GM12892 (cell line): ENCODE results near the gene TANGO2.

Source experiments
- POLR2A ChIP-seq: IDR thresholded peaks from 2 replicates; pipeline ENCODE4 v1.6.1; 2011; ENCODE audit warnings: low read depth, low read length, control low read depth
- POLR2AphosphoS5 ChIP-seq: IDR thresholded peaks from 2 replicates; pipeline ENCODE4 v1.6.1; 2011; ENCODE audit warnings: low read depth, low read length, control low read depth

DNA sequence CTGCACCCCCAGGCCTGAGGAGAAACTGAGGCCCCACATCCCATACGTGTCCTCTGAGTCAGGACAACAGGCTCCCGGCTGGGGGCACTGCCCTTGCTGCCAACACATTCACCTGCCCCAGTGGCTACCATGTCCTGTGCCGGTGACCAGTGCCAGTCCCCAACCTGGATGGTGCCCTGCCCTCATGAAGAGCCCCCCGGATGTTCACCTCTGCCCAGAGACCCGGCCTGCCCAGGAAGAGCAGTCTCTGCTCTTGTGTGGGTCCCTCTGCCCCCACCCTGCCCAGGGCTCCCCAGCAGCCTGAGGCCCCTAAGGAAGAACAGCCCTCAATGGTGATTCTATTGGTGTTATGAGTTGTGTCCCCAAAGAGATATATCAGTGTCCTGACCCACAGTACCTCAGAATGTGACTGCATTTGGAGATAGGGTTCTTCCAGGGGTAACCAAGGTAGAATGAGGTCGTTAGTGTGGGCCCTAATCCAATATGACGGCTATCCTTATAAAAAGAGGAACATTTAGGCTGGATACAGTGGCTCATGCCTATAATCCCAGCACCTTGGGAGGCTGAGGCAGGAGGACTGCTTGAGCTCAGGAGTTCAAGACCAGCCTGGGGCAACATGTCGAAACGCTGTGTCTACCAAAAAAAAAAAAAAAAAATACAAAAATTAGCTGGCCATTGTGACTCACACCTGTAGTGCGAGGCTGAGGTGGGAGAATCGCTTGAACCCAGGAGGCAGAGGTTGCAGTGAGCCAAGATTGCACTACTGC, 45.9 kb downstream of the TANGO2 start:
- TF ChIP-seq POLR2AphosphoS5 (no peak), POLR2A (no peak)
